ENCODE results near the gene ERC2. TPM values are rescaled to one million over a fixed set of nuclear protein-coding genes. Genes with fewer than 3 reads are reported as not detected.
"Not testable (repeated sequence)": the region's sequence is repeated elsewhere in the genome, so short reads cannot be mapped to it uniquely, and the experiment has no call there.

Gene ERC2
- polyA plus RNA-seq (ENCODE audit: insufficient read length): 1.6 TPM

DNA sequence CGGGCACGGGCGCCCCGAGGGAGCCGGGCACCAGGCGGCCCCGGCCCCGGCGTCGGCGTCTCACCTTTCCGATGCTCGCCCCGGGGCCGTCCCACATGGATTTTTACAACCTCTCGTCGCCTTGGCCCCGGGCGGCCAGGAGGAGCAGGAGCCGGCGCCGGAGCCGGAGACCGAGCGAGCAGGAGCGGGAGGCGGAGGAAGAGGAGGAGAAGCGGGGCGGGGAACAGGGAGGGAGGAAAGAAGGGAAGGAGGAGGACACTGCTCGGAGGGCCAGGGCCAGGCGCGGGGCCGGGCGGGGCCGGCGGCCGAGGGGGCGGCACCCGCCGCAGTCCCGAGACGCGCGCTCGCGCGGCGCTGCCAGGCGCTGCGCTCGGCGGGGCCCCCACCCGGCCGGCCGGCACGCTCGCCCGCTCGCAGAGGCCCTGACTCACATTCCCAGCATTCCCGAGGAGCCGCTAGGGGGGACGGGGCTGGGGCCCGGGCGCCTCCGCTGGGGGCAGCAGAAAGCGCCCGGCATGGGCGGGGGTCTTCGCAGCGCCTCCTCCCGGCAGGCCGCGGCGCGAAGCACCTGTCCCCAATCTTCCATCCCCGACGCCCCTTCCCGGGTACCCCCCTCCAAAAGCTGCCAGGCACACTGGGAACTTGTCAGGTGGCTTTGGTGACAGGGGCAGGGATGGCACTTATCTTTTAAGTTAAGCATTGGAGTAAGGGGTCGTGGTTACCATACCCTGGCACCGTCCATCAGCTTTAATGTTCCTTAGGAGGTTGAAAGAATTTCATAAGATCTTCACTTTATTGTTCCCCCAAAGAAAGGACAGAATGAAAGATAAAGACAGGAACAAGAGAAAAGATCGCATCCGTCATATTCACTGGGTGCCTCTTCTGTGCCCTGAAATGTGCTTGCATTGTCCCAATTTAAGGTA, at the start of gene ERC2:
Gene ERC2 (minus strand): TSS at position 284 of the 923 bp plus-strand sequence.
- peak; percentile 52 for DNase-seq

GRCh38 chr3:56502738-56503137, 34.5 kb upstream of the ERC2 start:
- DNase-seq: no peak

DNA sequence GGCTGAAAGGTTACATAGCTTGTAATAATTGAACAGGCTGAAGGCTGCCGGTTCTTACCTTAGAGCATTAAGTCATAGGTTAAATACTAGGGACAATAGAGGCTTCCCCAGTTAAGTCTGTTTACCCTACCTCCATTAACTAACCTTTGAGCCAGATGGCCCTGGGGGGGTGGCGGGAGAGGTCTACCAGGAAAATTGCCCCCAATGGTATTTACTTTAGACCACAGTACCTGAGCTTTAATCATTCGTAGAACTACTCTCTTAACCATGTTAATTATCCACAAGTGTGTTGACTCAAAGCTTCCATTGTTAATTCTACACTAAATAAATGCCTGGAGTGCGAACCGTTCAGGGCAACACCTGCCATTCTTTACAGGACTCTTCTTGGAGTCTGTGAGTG, 28.1 kb upstream of the ERC2 start:
- not testable (repeated sequence) for DNase-seq

GRCh38 chr3:56494679-56495322, 26.5 kb upstream of the ERC2 start:
- peak; percentile 86 for DNase-seq

DNA sequence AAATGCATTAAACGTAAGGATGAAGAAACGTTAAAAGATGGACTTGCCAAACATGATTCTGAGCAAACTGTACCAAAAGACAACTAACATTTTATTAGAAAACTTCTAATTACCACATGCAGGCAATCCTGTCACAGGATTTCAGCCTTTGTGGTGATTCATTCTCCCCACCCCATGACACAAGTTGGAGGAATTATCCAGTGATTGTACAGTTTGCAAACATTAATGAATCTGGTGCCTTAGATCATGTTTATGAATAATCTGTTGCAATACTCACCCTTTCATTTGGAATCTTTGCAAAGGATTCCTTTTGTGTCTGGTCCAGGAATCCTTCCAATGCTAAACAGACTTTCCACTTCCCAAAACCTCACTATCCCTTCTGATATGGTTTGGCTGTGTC, 23.3 kb upstream of the ERC2 start:
- DNase-seq: no peak

GRCh38 chr3:56488812-56489600, 20.7 kb upstream of the ERC2 start:
- DNase-seq: peak; percentile 43

DNA sequence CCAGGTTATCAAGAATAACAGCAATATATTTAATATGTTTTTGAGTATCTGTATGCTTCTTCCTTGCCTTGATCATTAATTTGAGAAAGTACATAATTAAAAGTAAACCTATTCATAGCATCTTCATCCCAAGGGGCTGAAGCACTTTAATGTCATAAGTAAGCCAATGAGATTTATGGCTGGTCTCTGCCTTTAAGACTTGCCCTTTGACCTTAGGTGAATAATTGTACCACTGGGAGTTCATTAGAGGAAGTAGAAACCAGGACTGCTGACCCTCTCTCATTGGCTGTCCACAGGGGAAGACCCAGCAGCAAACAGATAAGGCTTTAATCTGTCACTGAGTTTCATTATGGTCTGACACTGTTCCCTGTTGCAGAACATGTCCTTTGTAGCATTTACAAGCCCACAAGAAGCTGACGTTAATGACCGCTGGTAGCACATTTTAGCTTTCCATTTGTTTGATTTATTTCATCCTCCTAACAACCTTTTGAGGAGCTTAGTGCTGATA, 16.3 kb upstream of the ERC2 start:
- no peak for DNase-seq

- no peak for DNase-seq
These were observed 15.9 kb upstream of the ERC2 start for GRCh38 chr3:56484122-56484521.

DNA sequence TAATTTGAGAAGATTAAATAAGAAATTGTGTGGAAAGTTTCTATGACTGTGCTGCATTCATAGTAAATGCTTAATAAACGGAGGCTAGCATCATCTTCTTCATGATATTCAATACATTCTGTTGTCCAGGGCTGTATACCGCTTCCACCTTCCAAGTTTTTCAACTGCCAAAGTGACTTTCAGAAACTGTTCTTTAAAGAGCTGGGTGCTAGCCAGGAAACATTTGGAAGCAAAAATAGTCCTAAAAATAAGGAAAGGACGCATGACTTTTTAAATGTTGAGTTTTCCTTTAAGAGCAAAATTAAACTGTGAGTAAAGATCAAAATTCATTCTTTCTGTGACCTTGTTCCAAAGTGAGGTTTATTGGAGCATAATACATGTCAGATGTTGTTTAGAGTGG, 9.4 kb upstream of the ERC2 start:
- peak; percentile 32 for DNase-seq

DNA sequence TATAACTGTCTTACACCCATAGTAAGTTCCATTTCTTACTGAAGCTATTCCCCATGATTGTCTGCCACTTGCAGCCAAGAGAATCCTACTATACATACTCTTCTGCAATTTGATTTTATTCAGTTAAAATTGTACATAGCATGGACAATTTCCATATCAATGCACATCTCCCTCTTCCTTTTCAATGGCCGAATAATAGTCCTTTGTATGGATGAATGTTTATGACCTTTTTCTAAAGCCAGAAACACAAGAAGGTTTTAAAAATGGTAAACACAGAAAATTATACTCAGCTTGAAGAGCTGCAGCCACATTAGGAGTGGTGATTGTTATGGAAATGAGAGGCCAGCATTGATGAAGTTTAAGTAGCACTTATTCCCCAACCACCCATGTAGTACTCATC, 8.5 kb upstream of the ERC2 start:
- no peak for DNase-seq

DNA sequence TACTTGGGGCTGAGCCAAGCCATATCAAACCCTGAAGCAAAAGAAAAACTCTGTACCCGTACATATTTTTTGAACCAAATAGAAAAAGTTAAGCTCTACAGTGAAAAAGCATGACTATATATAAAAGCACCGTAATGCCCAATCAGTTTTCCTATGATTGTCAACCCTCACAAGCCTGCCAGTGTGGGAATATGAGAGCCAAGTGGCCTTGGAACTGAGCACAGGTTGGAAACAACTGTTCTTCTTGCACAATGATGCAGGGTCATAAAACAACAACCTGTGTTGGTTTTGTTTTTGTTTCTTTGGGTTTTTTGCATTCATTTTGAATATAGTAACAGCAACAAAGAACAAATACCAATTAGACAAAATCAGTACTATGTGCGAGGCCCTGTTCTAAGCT, 3.5 kb upstream of the ERC2 start:
- no peak for DNase-seq

DNA sequence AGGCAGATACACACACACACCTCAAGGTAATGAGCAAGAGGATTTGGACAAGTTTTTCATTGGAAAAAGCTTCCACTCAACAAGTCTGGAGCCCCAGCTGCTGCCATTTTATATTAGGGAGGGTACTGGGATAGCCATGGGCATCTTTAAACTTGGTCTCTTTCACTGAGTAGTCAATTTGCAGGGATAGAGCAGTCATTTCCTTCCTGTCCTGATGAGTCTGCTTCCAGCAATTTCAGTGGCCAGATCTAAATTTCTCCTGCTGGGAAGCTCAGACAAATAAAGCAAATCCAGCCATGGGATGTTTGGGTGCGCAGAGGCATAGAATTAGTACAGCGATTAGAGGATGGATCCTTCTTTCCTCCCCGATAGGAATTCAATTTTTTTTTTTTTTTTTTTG, 874 bp upstream of the ERC2 start:
- no peak for DNase-seq

DNA sequence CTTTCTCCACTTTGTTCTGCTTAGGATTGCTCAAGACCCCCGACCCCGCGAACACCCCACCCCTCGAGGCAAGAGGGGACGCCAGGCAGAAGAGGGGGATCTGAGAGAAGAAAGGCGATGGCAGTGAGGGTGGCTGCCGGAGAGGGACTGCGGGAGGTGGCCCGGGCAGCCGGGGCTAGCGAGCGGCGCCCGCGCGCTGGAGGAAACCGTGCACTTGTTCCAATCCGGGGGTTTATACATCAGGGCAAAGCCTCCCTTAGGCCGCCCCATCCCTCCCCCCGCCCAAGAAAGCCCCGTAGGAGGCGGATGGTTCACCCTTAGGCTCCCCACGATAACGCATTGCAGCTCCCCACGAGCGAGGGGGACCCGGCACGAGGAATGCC, 475 bp downstream of the ERC2 start:
- no peak for DNase-seq

DNA sequence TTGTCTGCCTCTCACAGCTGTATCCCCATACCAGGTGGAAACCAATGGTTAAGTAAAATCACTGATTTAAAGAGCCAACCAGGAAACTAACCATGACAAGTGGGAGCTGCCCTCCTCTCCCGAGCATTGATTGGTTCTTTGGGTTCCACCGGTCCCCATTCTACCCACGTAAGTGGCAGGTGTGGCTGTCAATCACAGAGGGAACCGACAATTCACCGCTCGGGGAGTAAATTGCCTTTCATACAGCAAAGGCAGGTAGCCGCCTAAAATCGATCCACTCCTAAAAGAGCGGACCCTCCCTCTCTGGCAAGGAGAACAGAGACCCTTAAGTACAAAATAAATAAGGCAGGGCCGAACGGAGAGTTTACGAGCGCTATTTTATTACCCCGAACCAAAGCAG, 1.2 kb downstream of the ERC2 start:
- peak; percentile 47 for DNase-seq

DNA sequence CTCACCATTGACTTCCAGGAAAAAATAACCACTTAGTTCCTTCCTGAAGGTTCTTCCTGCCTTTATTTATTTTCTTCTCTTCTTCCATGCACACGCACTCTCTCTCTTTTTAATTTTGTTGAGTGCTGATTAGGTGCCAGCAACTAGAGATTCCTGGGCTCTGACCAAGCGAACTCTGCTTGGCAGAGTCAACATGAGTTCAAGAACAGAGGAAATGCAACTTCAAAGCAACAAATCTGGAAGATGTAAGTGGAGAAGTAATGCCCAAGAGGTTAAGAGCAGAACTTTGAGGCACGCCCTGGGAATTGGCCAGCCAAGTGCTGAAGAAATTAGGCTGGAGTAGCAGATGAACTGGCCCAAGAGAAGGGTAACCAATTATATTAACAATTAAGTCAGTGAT, 8.5 kb downstream of the ERC2 start:
- DNase-seq: no peak

DNA sequence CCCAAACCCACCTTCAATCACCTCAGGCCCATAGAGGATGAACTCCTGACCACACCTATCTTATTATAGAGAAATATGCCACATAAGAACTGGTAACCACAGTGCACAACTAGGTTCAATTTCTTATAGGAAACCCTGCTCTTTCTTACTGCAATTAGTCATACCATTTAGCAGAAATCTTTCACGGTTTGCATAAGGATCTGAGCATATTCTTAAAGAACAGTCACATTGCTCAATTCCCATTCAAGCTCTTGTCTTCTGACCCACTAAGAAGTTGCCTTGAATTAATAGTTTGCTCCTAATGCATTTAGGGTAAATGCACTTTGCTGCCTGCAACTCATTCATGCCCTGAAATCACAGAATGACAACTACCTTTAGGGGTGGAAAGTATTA, 9.2 kb downstream of the ERC2 start:
- no peak for DNase-seq

DNA sequence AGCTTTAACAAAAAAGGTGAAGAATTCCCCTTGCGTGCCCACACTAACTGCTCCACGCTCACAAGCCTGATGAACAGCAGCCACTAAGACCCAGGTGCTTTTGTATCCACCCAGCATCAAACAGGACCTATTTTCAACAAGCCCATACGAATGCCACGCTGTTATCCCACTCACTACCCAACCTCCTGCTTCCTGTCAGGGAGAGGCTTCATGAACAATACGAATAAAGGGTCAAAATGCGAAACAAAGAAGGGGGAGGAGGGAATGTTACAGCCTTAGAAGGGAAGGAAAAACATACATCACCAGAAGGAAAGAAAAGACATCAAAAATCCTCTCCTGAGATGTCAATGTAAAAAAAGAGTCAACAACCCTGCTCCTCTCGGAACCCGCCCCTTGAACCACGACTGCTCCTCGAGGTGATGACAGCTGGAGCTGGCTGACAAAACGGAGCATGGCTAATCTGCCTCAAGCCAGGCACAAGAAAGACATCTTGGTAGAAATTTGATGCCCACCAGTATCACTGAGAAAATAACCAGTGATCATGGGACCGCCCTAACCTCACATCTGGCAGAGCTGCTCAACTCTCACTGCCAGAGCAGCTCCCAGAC, 9.7 kb downstream of the ERC2 start:
- no peak for DNase-seq

- no peak for DNase-seq
These were observed 12.2 kb downstream of the ERC2 start for GRCh38 chr3:56456117-56456516.

GRCh38 chr3:56453011-56453410, 15.3 kb downstream of the ERC2 start:
- no peak for DNase-seq

DNA sequence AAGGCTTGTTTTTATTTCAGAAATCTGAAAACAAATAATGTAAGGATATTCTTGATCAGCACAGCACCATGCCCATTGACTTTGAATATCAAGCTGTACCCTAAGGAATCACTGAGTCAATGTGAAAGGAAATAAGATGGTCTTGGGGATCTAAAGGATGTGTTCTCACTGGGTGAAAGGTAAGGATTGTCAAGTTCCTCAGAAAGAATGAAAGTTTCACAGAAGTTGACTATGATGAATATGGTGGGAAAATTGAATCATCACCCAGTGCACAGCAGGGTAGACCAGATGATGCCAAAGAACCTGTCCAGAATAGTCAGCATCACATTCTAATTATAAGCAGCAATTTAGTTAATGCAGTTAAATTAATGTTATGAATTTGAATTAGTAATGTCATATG, 16.2 kb downstream of the ERC2 start:
- no peak for DNase-seq

DNA sequence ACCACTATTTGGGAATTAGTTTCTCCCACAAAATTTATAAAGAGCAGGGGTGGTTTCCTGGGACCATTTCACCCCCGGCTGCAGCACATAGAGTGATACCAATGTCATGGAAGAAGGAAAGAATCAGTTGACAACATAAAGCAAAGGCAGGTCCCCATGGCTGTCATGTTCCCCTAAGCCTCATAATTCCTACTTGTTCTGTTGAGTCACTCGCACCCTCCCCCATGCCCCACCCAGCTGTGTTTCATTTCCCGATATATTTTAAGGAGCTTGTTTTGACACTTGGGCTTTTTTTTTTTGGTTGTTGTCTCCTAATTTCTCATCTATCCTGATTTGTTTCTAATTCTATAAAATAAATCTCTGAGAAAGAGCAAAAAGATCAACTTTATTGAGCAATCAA, 24.9 kb downstream of the ERC2 start:
- DNase-seq: no peak

DNA sequence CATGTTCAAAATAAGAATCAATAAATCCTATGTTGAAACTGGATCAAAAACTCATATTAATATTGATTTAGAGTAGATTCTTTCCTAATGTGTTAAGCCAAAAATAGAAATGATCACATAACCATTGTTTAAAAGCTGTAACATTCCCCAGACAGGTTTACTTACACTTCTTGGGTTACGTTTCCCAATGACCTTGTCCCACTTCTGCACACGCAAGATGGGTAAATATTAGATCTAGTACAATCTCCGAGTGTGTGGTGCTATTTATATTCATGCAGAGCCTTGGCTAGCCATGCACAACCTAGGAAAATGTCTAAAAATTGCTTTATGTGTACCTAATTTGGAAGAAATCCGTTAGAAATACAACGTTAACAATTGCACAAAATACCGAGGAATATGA, 39.6 kb downstream of the ERC2 start:
- no peak for DNase-seq

- no peak for DNase-seq
These were observed 43.4 kb downstream of the ERC2 start for GRCh38 chr3:56424885-56425284.

Data from hindlimb muscle (tissue), 1 donor.